Lower lobe of right lung (tissue), 2 donors: ENCODE results near the gene CPEB4. TPM values are rescaled to one million over a fixed set of nuclear protein-coding genes. Genes with fewer than 3 reads are reported as not detected.

Source experiments
- ATAC-seq, 2 donors: fragments of 200-7000 bp; cut with Tn5 transposase; one replicate each; pipeline ENCODE4 v1.9.1; 2020 to 2022; ENCODE audit warnings: mild to moderate bottlenecking in 2 of 2, moderate library complexity in 2 of 2
- DNase-seq: peaks from one replicate; pipeline ENCODE4 v3.0.0-alpha.2; 2020
- H3K27ac ChIP-seq: fragments of 200-600 bp; one replicate; pipeline ENCODE4 v1.8.0; 2022
- H3K27me3 ChIP-seq: fragments of 200-600 bp; one replicate; pipeline ENCODE4 v1.8.0; 2022; ENCODE audit warnings: low read depth
- H3K36me3 ChIP-seq: fragments of 200-600 bp; one replicate; pipeline ENCODE4 v1.8.0; 2022; ENCODE audit warnings: mild to moderate bottlenecking
- H3K4me1 ChIP-seq: fragments of 200-600 bp; one replicate; pipeline ENCODE4 v1.8.0; 2022
- H3K4me3 ChIP-seq: fragments of 200-600 bp; one replicate; pipeline ENCODE4 v1.8.0; 2022; ENCODE audit warnings: mild to moderate bottlenecking
- H3K9me3 ChIP-seq: fragments of 200-600 bp; one replicate; pipeline ENCODE4 v1.8.0; 2022
- CTCF ChIP-seq: fragments of 200-600 bp; IDR thresholded peaks from one replicate; pipeline ENCODE4 v1.8.0; 2022; ENCODE audit warnings: antibody characterized with exemption, mild to moderate bottlenecking
- intact Hi-C: fragments of 100-400 bp; cut with DNase I; formaldehyde crosslinking; loops from one replicate; pipeline ENCODE4 v1.11.0; 2022
- total RNA-seq: library from RNA; stranded (reverse); fragmentation: NEBNext Ultra II Directional; extraction: Animal tissue kit (Norgen Biotek cat#: 25700); gene quantifications from one replicate; pipeline ENCODE4 v1.2.1, GENCODE V29; 2021
- donor health status: DM: no; HTN: yes; CAD: no; lungs with severe emphysema.

The CPEB4 gene
- total RNA-seq, 1 donor from 2014 or later, result 67.5 TPM

DNA sequence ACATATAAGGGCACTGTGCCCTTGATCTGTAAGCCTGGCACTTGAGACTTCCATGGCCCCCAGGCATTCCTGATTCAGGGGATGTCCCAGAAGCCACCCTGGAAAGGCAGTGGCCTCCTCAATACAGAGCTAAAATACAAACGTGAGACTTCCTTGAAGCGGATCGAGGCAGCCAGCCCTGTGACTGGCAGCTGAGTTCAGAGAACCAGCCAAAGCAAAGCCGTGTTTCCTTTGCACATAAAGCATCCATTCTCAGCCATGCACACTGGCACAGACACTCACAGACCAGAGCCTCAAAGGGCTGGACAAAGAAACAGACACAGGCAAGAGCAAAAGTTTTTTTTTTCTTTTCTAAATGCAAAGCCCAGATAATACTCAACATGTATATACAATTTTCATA lies 18.8 kb upstream of the CPEB4 start:
- H3K9me3 ChIP-seq, result no peaks in the 10 kb centered on the region
- H3K4me3 ChIP-seq, result no peak overlapping the region
- no peak for TF ChIP-seq CTCF
- DNase-seq (no peak), ATAC-seq (no peak)
- H3K36me3 ChIP-seq, result no peaks in the 10 kb centered on the region
- intact Hi-C loops, result no loop called here
- no peak overlapping the region for H3K27ac ChIP-seq
- no peaks in the 10 kb centered on the region for H3K27me3 ChIP-seq
- H3K4me1 ChIP-seq, result peaks cover 35% of the 10 kb centered on the region

- Histone ChIP-seq H3K36me3 (no peaks in the 10 kb centered on the region), H3K27ac (peak overlapping the region; percentile 51), H3K4me1 (peaks cover 23% of the 10 kb centered on the region), H3K27me3 (no peaks in the 10 kb centered on the region), H3K9me3 (no peaks in the 10 kb centered on the region), H3K4me3 (no peak overlapping the region)
- peak in 1 of 2 donors; percentile 45 for ATAC-seq
- no peak for DNase-seq
- TF ChIP-seq CTCF, result no peak
- intact Hi-C loops, result no loop called here
Measured at GRCh38 chr5:173872957-173873305, 15.2 kb upstream of the CPEB4 start.

GRCh38 chr5:173873306-173873922 lies 14.7 kb upstream of the CPEB4 start:
- ATAC-seq, result no peak
- DNase-seq, result no peak
- Histone ChIP-seq H3K27ac (peak overlapping the region; percentile 51), H3K4me1 (peaks cover 20% of the 10 kb centered on the region), H3K9me3 (no peaks in the 10 kb centered on the region), H3K36me3 (no peaks in the 10 kb centered on the region), H3K27me3 (no peaks in the 10 kb centered on the region), H3K4me3 (no peak overlapping the region)
- intact Hi-C loops, result no loop called here
- TF ChIP-seq CTCF, result no peak

GRCh38 chr5:173875189-173875588 lies 13.0 kb upstream of the CPEB4 start:
- Histone ChIP-seq H3K9me3 (no peaks in the 10 kb centered on the region), H3K36me3 (no peaks in the 10 kb centered on the region), H3K27ac (no peak overlapping the region), H3K4me1 (peaks cover 22% of the 10 kb centered on the region), H3K27me3 (no peaks in the 10 kb centered on the region), H3K4me3 (no peak overlapping the region)
- intact Hi-C loops, result no loop called here
- no peak for TF ChIP-seq CTCF
- ATAC-seq (no peak), DNase-seq (no peak)

GRCh38 chr5:173878224-173878967 lies 9.8 kb upstream of the CPEB4 start:
- Histone ChIP-seq H3K4me1 (peaks cover 13% of the 10 kb centered on the region), H3K27ac (no peak overlapping the region), H3K27me3 (no peaks in the 10 kb centered on the region), H3K9me3 (no peaks in the 10 kb centered on the region), H3K4me3 (no peak overlapping the region), H3K36me3 (no peaks in the 10 kb centered on the region)
- intact Hi-C loops, result no loop called here
- ATAC-seq (no peak), DNase-seq (no peak)
- TF ChIP-seq CTCF, result no peak
